Osteoblast (primary cell): ENCODE results near the gene PHTF1. TPM values are rescaled to one million over a fixed set of nuclear protein-coding genes. Genes with fewer than 3 reads are reported as not detected.

Source experiments
- DNase-seq: peaks from one replicate; pipeline ENCODE4 v3.0.0; 2011; ENCODE audit warnings: low spot score, mixed read lengths; ENCODE audit not compliant: insufficient read length; ENCODE audit errors: missing footprints
- H2AFZ ChIP-seq: 2 replicates; pipeline ENCODE4 v1.6.0; 2011; ENCODE audit warnings: mild to moderate bottlenecking, low read length
- H3K27ac ChIP-seq: 2 replicates; pipeline ENCODE4 v1.5.1; 2011; ENCODE audit warnings: mild to moderate bottlenecking, low read depth, low read length, moderate library complexity
- H3K27me3 ChIP-seq: 2 replicates; pipeline ENCODE4 v1.6.0; 2012; ENCODE audit warnings: mild to moderate bottlenecking, control low read depth, inconsistent platforms, low read length, moderate library complexity; ENCODE audit not compliant: insufficient read depth
- H3K36me3 ChIP-seq: 2 replicates; pipeline ENCODE4 v1.5.1; 2011; ENCODE audit warnings: mild to moderate bottlenecking, low read length, control low read depth, moderate library complexity; ENCODE audit not compliant: insufficient read depth
- H3K4me1 ChIP-seq: 2 replicates; pipeline ENCODE4 v1.5.1; 2011; ENCODE audit warnings: mild to moderate bottlenecking, low read length, control low read depth, moderate library complexity; ENCODE audit not compliant: insufficient read depth
- H3K4me2 ChIP-seq: 2 replicates; pipeline ENCODE4 v1.6.0; 2011; ENCODE audit warnings: mild to moderate bottlenecking, low read length; ENCODE audit not compliant: insufficient read depth
- H3K4me3 ChIP-seq: fragments of 200-600 bp; sonication (generic); 3 replicates; pipeline ENCODE4 v1.5.1; 2012; ENCODE audit warnings: mild to moderate bottlenecking, low read length, inconsistent platforms; ENCODE audit not compliant: insufficient read depth
- H3K79me2 ChIP-seq: 2 replicates; pipeline ENCODE4 v1.6.0; 2012; ENCODE audit warnings: mild to moderate bottlenecking, low read length, control low read depth, inconsistent platforms; ENCODE audit not compliant: insufficient read depth
- H3K9me3 ChIP-seq: 2 replicates; pipeline ENCODE4 v1.5.1; 2011; ENCODE audit warnings: low read depth, low read length, control low read depth
- H4K20me1 ChIP-seq: 2 replicates; pipeline ENCODE4 v1.6.0; 2012; ENCODE audit warnings: mild to moderate bottlenecking, low read length, control low read depth; ENCODE audit not compliant: insufficient read depth
- total RNA-seq: library from RNA; depleted of rRNA; stranded (reverse); fragments of >200 nt; gene quantifications from 2 replicates; pipeline ENCODE4 v1.2.3, GENCODE V29; 2012
- TF ChIP-seq, protein P1 (sequence below): IDR thresholded peaks from 2 replicates; pipeline ENCODE4 v1.5.1; 2011; ENCODE audit warnings: mild to moderate bottlenecking, low read depth, low read length, moderate library complexity; ENCODE audit errors: extremely low read depth

The PHTF1 gene
- total RNA-seq, 1 donor, result 41.6 TPM

DNA sequence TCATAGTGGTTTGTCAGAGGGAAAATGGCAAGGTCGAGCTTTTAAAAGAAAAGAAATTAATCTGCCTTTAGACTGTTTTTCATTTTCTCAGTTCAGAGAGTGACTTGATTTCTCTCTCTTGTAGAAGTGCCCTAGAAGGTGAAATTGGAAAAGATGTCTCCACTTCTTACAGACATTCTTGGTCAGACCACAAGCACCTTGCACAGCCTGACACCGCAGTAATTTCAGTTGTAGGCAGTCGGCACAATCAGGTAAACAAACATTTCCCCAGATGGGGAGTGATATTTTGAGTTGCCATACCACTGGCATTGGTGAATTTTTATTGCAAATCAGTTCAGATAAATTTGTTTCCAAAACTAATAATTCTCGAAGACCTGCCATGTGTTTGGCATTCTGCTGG, 86.8 kb downstream of the PHTF1 start:
- H3K4me3 ChIP-seq, result no peak overlapping the region
- H3K9me3 ChIP-seq, result no peaks in the 10 kb centered on the region
- no peak overlapping the region for H3K4me2 ChIP-seq
- H3K27me3 ChIP-seq, result no peaks in the 10 kb centered on the region
- no peak overlapping the region for H3K27ac ChIP-seq
- no peaks in the 10 kb centered on the region for H3K36me3 ChIP-seq
- TF ChIP-seq, protein P1, sequence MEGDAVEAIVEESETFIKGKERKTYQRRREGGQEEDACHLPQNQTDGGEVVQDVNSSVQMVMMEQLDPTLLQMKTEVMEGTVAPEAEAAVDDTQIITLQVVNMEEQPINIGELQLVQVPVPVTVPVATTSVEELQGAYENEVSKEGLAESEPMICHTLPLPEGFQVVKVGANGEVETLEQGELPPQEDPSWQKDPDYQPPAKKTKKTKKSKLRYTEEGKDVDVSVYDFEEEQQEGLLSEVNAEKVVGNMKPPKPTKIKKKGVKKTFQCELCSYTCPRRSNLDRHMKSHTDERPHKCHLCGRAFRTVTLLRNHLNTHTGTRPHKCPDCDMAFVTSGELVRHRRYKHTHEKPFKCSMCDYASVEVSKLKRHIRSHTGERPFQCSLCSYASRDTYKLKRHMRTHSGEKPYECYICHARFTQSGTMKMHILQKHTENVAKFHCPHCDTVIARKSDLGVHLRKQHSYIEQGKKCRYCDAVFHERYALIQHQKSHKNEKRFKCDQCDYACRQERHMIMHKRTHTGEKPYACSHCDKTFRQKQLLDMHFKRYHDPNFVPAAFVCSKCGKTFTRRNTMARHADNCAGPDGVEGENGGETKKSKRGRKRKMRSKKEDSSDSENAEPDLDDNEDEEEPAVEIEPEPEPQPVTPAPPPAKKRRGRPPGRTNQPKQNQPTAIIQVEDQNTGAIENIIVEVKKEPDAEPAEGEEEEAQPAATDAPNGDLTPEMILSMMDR, result no peak
- peaks cover 9% of the 10 kb centered on the region for H3K4me1 ChIP-seq
- H2AFZ ChIP-seq, result no peak overlapping the region
- H3K79me2 ChIP-seq, result no peaks in the 10 kb centered on the region
- no peak for DNase-seq
- no peaks in the 10 kb centered on the region for H4K20me1 ChIP-seq

- no peak overlapping the region for H3K27ac ChIP-seq
- H3K9me3 ChIP-seq, result no peaks in the 10 kb centered on the region
- no peak overlapping the region for H3K4me3 ChIP-seq
- H3K27me3 ChIP-seq, result no peaks in the 10 kb centered on the region
- peaks cover 9% of the 10 kb centered on the region for H3K4me1 ChIP-seq
- H4K20me1 ChIP-seq, result no peaks in the 10 kb centered on the region
- H3K79me2 ChIP-seq, result no peaks in the 10 kb centered on the region
- no peak overlapping the region for H3K4me2 ChIP-seq
- no peak for DNase-seq
- TF ChIP-seq, protein P1, result no peak
- no peak overlapping the region for H2AFZ ChIP-seq
- H3K36me3 ChIP-seq, result no peaks in the 10 kb centered on the region
These were observed 88.6 kb downstream of the PHTF1 start for GRCh38 chr1:113670650-113671049.

DNA sequence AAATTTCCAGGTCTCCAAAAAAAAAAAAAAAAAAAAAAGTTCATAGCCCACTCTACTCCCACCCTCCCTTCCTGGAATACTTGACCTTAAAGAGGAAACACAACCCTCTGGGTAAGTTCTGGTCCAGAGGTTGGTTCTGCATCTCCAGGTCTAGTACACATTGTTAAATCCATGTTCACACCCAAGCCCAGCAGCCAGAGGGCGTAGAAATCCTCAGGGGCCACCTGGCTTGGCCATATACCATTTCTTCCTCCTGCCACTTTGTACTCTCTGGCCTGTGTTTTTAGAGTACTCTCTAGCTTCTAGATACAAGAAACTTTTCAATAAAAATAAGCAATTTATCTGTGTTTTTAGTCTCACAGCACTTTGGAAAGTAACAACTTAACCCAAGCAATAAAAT, 89.3 kb downstream of the PHTF1 start:
- no peak overlapping the region for H3K4me2 ChIP-seq
- no peak for DNase-seq
- no peak overlapping the region for H3K27ac ChIP-seq
- no peak overlapping the region for H2AFZ ChIP-seq
- H3K27me3 ChIP-seq, result no peaks in the 10 kb centered on the region
- no peaks in the 10 kb centered on the region for H3K36me3 ChIP-seq
- no peak overlapping the region for H3K4me3 ChIP-seq
- H4K20me1 ChIP-seq, result no peaks in the 10 kb centered on the region
- H3K9me3 ChIP-seq, result no peaks in the 10 kb centered on the region
- H3K79me2 ChIP-seq, result no peaks in the 10 kb centered on the region
- TF ChIP-seq, protein P1, result no peak
- peaks cover 7% of the 10 kb centered on the region for H3K4me1 ChIP-seq

- H3K4me2 ChIP-seq, result no peak overlapping the region
- DNase-seq, result no peak
- H3K9me3 ChIP-seq, result no peaks in the 10 kb centered on the region
- no peak overlapping the region for H3K27ac ChIP-seq
- H2AFZ ChIP-seq, result no peak overlapping the region
- no peaks in the 10 kb centered on the region for H3K79me2 ChIP-seq
- H3K36me3 ChIP-seq, result no peaks in the 10 kb centered on the region
- no peaks in the 10 kb centered on the region for H4K20me1 ChIP-seq
- peaks cover 7% of the 10 kb centered on the region for H3K4me1 ChIP-seq
- no peaks in the 10 kb centered on the region for H3K27me3 ChIP-seq
- no peak overlapping the region for H3K4me3 ChIP-seq
- TF ChIP-seq, protein P1, result no peak
These were observed 93.2 kb downstream of the PHTF1 start for GRCh38 chr1:113666126-113666525.
